Trophoblast cell (in vitro differentiated cells and primary cell): ENCODE results near the gene NATD1.

Experiments used
- DNase-seq, 2 donors: peaks; one replicate each; pipeline ENCODE4 v3.0.0-alpha.2; 2016
- H2AFZ ChIP-seq: 2 replicates; pipeline ENCODE4 v1.6.1; 2013; ENCODE audit warnings: low read length, moderate library complexity, mild to moderate bottlenecking; ENCODE audit not compliant: insufficient read depth, poor library complexity
- H2AK5ac ChIP-seq: 2 replicates; pipeline ENCODE4 v1.6.1; 2013; ENCODE audit warnings: mild to moderate bottlenecking, low read length
- H2BK120ac ChIP-seq: 2 replicates; pipeline ENCODE4 v1.6.1; 2013; ENCODE audit warnings: low read length, mild to moderate bottlenecking, moderate library complexity; ENCODE audit not compliant: insufficient read depth, poor library complexity
- H2BK12ac ChIP-seq: 2 replicates; pipeline ENCODE4 v1.6.1; 2013; ENCODE audit warnings: mild to moderate bottlenecking, low read length, moderate library complexity
- H2BK5ac ChIP-seq: 2 replicates; pipeline ENCODE4 v1.6.1; 2013; ENCODE audit warnings: low read length, low read depth, moderate library complexity, mild to moderate bottlenecking; ENCODE audit not compliant: poor library complexity
- H3K14ac ChIP-seq: 2 replicates; pipeline ENCODE4 v1.6.1; 2013; ENCODE audit warnings: mild to moderate bottlenecking, low read length
- H3K18ac ChIP-seq: 2 replicates; pipeline ENCODE4 v1.6.1; 2013; ENCODE audit warnings: mild to moderate bottlenecking, low read length
- H3K23ac ChIP-seq: 2 replicates; pipeline ENCODE4 v1.6.1; 2013; ENCODE audit warnings: low read length
- H3K27ac ChIP-seq: 2 replicates; pipeline ENCODE4 v1.5.1; 2013; ENCODE audit warnings: low read depth, mild to moderate bottlenecking, inconsistent platforms, low read length, moderate library complexity
- H3K27me3 ChIP-seq: 2 replicates; pipeline ENCODE4 v1.6.1; 2013; ENCODE audit warnings: inconsistent platforms, mild to moderate bottlenecking, low read length, moderate library complexity; ENCODE audit not compliant: insufficient read depth
- H3K36me3 ChIP-seq, 2 experiments: 1 replicate in 1 of 2; 2 replicates in 1 of 2; pipeline ENCODE4 v1.6.1; 2013; ENCODE audit warnings: low read length in 2 of 2, mild to moderate bottlenecking in 2 of 2, moderate library complexity in 1 of 2; ENCODE audit not compliant: insufficient read depth in 2 of 2, control insufficient read depth in 1 of 2
- H3K4ac ChIP-seq: 2 replicates; pipeline ENCODE4 v1.6.1; 2013; ENCODE audit warnings: low read depth, mild to moderate bottlenecking, low read length, moderate library complexity
- H3K4me1 ChIP-seq, 2 experiments: 1 replicate in 1 of 2; 2 replicates in 1 of 2; pipeline ENCODE4 v1.6.1; 2013; ENCODE audit warnings: low read length in 2 of 2, mild to moderate bottlenecking in 2 of 2, moderate library complexity in 1 of 2; ENCODE audit not compliant: insufficient read depth in 2 of 2, control insufficient read depth in 1 of 2
- H3K4me2 ChIP-seq: 2 replicates; pipeline ENCODE4 v1.6.1; 2013; ENCODE audit warnings: inconsistent platforms, mild to moderate bottlenecking, low read length, moderate library complexity
- H3K4me3 ChIP-seq: 2 replicates; pipeline ENCODE4 v1.5.1; 2013; ENCODE audit warnings: mild to moderate bottlenecking, low read depth, low read length, inconsistent platforms
- H3K79me1 ChIP-seq: one replicate; pipeline ENCODE4 v1.6.1; 2013; ENCODE audit warnings: low read length
- H3K79me2 ChIP-seq: 2 replicates; pipeline ENCODE4 v1.6.1; 2013; ENCODE audit warnings: low read length, mild to moderate bottlenecking; ENCODE audit not compliant: control insufficient read depth, insufficient read depth, poor library complexity
- H3K9ac ChIP-seq: 2 replicates; pipeline ENCODE4 v1.6.1; 2013; ENCODE audit warnings: mild to moderate bottlenecking, low read length
- H3K9me3 ChIP-seq: 2 replicates; pipeline ENCODE4 v1.6.1; 2013; ENCODE audit warnings: low read depth, mild to moderate bottlenecking, control low read depth, inconsistent platforms, low read length; ENCODE audit not compliant: insufficient read depth
- H4K12ac ChIP-seq: 2 replicates; pipeline ENCODE4 v1.6.1; 2013; ENCODE audit warnings: low read depth, mild to moderate bottlenecking, low read length, moderate library complexity
- H4K8ac ChIP-seq: 2 replicates; pipeline ENCODE4 v1.6.1; 2013; ENCODE audit warnings: low read depth, mild to moderate bottlenecking, low read length, moderate library complexity
- H4K91ac ChIP-seq: one replicate; pipeline ENCODE4 v1.6.1; 2013; ENCODE audit warnings: low read depth, mild to moderate bottlenecking, low read length, moderate library complexity
- WGBS: extraction: QIAGEN DNeasy Blood & Tissue Kit; methylation state at CpG from one replicate; pipeline ENCODE4 v1.1.7; 2013; ENCODE audit warnings: missing lambda C conversion rate; ENCODE audit not compliant: insufficient read length, insufficient coverage; ENCODE audit errors: extremely low coverage; 5-methylcytosine and 5-hydroxymethylcytosine counted together

Gene NATD1

GRCh38 chr17:21272881-21273792 lies 19.9 kb upstream of the NATD1 start:
- H2BK120ac ChIP-seq, result no peak overlapping the region
- DNase-seq, result no peak
- H3K4me2 ChIP-seq, result no peak overlapping the region

DNA sequence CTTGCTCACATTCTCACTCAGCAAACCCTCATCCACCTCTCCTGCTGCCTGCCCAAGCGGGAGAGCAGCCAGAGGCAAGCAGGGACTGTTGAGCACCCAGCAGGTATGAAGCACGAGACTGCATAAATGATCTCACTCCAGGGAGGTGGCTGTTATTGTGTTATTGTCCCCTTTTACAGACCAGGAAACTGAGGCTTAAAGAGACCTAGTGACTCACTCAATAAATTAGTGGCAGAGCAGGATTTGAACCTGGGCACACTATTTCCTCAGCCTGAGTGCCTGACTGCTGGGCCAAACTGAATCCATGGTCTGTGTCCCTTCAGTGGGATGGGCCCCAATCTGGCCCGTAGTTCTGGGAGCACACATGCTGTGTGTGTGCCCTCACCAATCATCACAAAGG lies 19.0 kb upstream of the NATD1 start:
- Histone ChIP-seq H3K9me3 (no peaks in the 10 kb centered on the region), H3K4ac (no peak overlapping the region), H3K36me3 (no peaks in the 10 kb centered on the region), H3K9ac (no peak overlapping the region), H3K79me1 (peaks cover 4% of the 10 kb centered on the region), H2AK5ac (no peak overlapping the region), H3K23ac (no peak overlapping the region), H2BK12ac (no peak overlapping the region), H3K14ac (no peak overlapping the region), H3K4me1 (peaks cover 7 to 9% of the 10 kb centered on the region in 2 experiments), H2AFZ (no peak overlapping the region), H3K27me3 (no peaks in the 10 kb centered on the region), H3K18ac (no peak overlapping the region), H3K4me3 (no peak overlapping the region), H3K27ac (no peak overlapping the region), H3K4me2 (no peak overlapping the region), H2BK120ac (no peak overlapping the region), H3K79me2 (peaks cover 3% of the 10 kb centered on the region), H2BK5ac (no peak overlapping the region), H4K91ac (no peak overlapping the region), H4K8ac (no peak overlapping the region), H4K12ac (no peak overlapping the region)
- no peak for DNase-seq
- no CpG with 5 or more reads among the region's 3 CpGs for WGBS

More at GRCh38 chr17:21272881-21273792, 19.9 kb upstream of the NATD1 start:
- no peak overlapping the region for H2BK12ac ChIP-seq
- WGBS, result no CpG with 5 or more reads among the region's 14 CpGs
- H3K23ac ChIP-seq, result no peak overlapping the region
- H3K27ac ChIP-seq, result no peak overlapping the region
- H3K79me1 ChIP-seq, result peaks cover 4% of the 10 kb centered on the region
- no peak overlapping the region for H4K91ac ChIP-seq
- H4K12ac ChIP-seq, result no peak overlapping the region
- no peak overlapping the region for H3K18ac ChIP-seq
- no peak overlapping the region for H3K4ac ChIP-seq
- H3K36me3 ChIP-seq, result no peaks in the 10 kb centered on the region
- H3K9ac ChIP-seq, result no peak overlapping the region
- peaks cover 7 to 8% of the 10 kb centered on the region in 2 experiments for H3K4me1 ChIP-seq
- peaks cover 3% of the 10 kb centered on the region for H3K79me2 ChIP-seq
- no peak overlapping the region for H3K14ac ChIP-seq
- H3K9me3 ChIP-seq, result no peaks in the 10 kb centered on the region
- no peak overlapping the region for H2AK5ac ChIP-seq
- H3K27me3 ChIP-seq, result no peaks in the 10 kb centered on the region
- no peak overlapping the region for H2BK5ac ChIP-seq
- H4K8ac ChIP-seq, result no peak overlapping the region
- no peak overlapping the region for H2AFZ ChIP-seq
- H3K4me3 ChIP-seq, result no peak overlapping the region

GRCh38 chr17:21271454-21272183 lies 18.4 kb upstream of the NATD1 start:
- Histone ChIP-seq H2AFZ (no peak overlapping the region), H3K79me1 (peaks cover 4% of the 10 kb centered on the region), H2BK120ac (no peak overlapping the region), H3K4ac (no peak overlapping the region), H2BK12ac (no peak overlapping the region), H4K12ac (no peak overlapping the region), H3K36me3 (no peaks in the 10 kb centered on the region), H3K4me2 (no peak overlapping the region), H3K9me3 (no peaks in the 10 kb centered on the region), H3K4me1 (peaks cover 7 to 9% of the 10 kb centered on the region in 2 experiments), H3K9ac (no peak overlapping the region), H4K91ac (no peak overlapping the region), H3K79me2 (peaks cover 3% of the 10 kb centered on the region), H2BK5ac (no peak overlapping the region), H3K27ac (no peak overlapping the region), H2AK5ac (no peak overlapping the region), H3K18ac (no peak overlapping the region), H3K4me3 (no peak overlapping the region), H3K14ac (no peak overlapping the region), H4K8ac (no peak overlapping the region), H3K23ac (no peak overlapping the region), H3K27me3 (no peaks in the 10 kb centered on the region)
- no peak for DNase-seq
- WGBS, result no CpG with 5 or more reads among the region's 10 CpGs

DNA sequence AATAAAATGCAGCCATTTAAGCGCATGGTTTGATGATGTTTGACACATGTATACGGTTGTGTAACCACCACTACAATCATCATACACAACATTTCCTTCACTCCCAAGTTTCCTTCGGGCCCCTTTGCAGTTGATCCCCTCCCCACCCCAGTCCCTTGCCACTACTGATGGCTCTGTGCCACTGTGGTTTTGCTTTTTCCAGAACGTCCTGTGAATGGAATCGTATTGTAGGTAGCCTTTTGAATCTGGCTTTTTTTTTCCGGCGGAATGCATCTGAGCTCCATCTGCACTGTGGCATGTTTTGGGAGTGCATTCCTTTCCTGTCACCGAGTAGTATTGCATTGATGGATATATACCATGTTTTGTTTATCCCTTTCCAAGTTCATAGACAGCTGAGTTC lies 16.2 kb upstream of the NATD1 start:
- DNase-seq, result no peak
- Histone ChIP-seq H3K23ac (no peak overlapping the region), H3K36me3 (no peaks in the 10 kb centered on the region), H2AK5ac (no peak overlapping the region), H3K9me3 (no peaks in the 10 kb centered on the region), H3K4me1 (peaks cover 2 to 4% of the 10 kb centered on the region in 2 experiments), H3K4me2 (no peak overlapping the region), H3K27ac (no peak overlapping the region), H2AFZ (no peak overlapping the region), H4K8ac (no peak overlapping the region), H4K12ac (no peak overlapping the region), H2BK12ac (no peak overlapping the region), H3K14ac (no peak overlapping the region), H3K9ac (no peak overlapping the region), H3K79me2 (no peaks in the 10 kb centered on the region), H2BK120ac (no peak overlapping the region), H2BK5ac (no peak overlapping the region), H3K79me1 (no peaks in the 10 kb centered on the region), H3K4ac (no peak overlapping the region), H3K4me3 (no peak overlapping the region), H3K27me3 (no peaks in the 10 kb centered on the region), H4K91ac (no peak overlapping the region), H3K18ac (no peak overlapping the region)
- no CpG with 5 or more reads among the region's 8 CpGs for WGBS
